IPS DF 19.7 (cell line): ENCODE data around the gene ILK.

Experiments
- DNase-seq: peaks from one replicate; pipeline ENCODE4 v3.0.0-alpha.2; 2013; ENCODE audit warnings: low read depth, low spot score

ILK gene

DNA sequence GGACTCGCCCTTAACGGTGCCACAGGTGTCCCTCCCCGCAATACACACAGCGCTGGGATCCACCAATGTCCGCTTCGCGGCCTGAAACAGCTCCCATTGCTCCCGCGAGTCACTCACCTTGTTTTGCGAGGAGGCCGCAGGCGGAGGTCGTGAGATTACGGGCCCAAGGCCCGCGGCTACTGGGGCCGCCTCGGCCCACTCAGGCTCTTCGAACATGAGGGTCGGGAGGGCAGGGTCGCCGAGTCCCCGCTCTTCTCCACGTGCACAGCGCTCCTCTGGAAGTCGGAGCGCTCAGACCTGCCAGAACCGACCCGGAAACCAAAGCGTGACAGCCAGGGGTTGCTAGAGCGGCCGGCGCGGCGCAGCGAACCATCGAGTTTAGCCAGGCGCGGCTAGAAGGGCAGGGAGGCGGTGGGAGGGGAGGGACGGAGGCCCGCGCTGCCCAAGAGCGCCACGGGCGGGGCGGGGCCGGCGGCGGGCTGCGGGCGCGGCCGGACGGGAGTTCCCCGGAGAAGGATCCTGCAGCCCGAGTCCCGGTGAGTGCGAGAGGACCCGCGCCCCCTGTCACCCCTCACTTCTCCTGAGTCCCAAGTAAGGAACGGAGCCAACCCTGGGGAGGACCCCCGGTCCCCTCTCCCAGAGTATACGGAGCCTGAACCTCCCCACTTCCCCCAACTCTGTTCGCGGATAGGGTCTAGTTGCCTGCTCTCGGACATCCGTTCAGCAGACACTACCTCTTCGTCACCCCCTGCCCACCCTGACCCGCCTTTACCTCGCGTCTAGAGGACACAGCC lies at the start of gene ILK, which contains the start of gene RRP8:
TSS of gene ILK (plus strand) at position 488 of the 794 bp plus-strand sequence. CDS start 498 bp downstream, outside the sequence.
TSS of gene RRP8 (minus strand) at position 330 of the 794 bp plus-strand sequence. CDS start at position 216, 114 bp downstream.
- no peak for DNase-seq

DNA sequence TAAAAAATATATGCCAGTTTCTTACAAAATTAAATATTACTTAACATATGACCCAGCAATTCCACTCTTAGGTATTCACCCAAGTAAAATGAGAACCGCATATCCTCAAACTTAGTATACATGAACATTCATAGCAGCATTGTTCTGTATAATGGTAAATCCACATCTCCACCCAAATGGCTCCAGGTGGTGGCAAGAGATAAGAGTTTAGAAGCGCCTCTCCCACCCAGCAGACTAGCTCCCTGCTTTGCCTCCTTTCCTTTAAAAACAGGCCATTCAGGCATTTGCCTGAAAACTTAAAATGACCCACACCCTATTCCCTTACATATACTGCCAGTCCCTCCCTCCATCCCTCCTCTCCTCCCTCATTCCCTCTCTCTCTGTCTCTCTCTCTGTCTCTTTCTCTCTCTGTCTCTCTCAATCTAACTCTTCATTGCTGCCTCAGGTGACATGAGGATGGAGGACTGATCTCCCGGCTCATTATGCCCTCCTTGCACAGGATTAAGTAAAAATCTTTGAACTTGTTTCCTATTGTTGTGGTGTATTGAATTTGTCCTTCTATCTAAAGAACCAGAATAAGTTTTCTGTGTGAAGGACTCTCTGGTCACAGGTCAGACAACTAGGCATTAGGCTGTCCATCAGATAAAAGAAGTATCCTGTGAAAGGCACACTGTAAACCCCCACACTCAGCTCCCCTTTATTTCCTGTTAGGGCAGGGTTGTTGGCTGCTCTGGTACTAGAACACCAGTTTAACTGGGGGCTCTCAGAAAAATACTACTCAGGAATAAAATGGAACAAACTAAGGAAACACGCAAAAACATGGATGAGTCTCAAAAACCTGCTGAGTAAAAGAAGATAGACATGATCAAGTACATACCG lies 48.5 kb upstream of the ILK start:
- DNase-seq, result no peak

DNA sequence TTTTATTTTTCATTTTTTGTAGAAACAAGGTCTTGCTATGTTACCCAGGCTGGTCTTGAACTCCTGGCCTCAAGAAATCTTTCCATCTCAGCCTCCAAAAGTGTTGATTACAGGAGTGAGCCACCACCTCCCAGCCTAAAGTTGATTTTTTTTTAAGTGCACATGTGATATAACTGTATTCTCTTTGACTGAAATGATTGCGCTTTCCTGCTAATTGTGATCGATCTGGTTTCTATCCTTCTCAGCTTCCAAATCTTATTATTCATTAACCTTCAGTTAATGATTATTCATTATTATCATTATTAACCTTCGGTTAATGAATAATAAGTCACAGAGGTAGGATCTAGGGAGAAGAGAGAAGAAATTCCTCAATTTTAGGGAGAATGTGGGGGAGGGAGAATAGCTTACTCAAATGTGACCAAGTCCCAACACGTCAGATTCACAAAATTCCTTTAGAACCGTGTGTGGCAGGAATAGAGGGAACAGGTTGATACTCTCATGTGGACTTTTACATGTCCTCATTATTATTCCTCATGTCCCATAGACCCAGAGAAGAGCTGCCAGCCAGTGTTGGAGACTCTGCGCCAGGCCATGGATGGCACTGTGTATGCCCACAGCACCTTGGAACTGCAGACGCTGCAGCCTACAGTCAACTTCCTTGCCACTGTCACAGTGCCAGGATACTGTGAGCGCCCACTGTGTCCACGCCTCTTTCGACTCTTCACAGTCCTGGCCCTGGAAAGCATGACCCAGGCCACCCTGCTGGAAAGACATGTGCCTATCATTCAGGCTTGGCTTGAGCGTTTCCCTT lies 47.2 kb upstream of the ILK start:
- DNase-seq, result no peak

DNA sequence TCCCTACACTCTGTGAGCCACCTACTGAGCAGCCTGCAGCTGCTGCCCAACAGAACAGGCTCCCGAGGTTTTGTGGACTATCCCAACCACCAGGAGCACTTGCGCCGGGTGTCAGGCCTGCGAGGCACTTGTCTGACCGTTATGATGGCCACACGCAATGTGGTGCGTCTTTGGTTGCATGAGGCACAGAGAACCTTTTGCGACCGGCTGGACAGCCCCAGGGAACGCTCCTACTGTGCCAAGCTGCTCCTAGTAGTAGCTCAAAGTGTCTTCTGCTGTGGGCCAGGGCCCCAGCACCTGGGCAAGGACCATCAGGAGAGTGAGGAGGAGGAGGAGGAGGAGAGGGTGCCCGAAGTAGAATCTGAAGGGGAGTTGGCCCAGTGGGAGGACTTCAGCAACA lies 46.5 kb upstream of the ILK start:
- no peak for DNase-seq

DNA sequence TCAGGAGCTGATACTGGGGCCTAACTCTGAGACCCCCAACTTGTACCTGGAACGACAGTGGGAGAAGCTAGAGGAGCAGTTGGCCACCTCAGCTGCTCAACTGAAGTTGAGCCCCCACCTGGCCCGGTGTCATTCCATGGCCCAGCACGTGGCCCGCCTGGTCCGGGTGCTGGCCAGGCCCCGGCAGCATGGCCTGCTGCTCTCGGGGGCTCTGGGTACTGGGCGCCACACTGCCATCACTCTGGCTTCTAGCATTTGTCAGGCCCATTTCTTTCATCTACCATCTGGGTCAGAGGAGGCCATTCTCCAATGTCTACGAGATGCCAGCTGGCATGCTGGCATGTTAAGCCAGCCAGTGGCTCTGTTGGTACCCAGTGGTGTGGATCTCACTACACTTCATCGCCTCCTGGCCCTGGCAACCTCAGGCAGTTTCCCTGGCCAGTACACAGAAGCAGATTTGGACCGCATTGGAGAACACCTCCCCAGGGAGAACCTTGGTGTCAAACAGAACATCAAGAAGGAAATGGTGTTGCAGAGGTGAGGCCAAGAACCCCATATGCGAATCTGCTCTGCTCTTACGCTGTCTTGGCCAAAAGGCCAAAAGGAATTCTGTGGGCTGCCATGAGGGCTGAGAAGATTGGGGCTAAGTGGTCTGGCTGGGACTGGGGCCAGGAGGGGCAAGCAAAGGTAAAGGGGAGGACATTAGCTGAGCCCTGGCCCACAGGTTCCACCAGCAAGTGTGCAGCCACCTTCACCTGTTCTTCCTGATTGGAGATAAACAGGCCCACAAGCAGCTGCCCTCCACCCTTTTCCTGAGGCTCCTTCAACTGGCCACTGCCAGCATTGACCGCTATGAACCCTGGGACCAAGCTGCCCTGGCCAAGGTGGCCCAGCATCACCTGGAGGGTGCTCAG lies 45.6 kb upstream of the ILK start:
- no peak for DNase-seq

DNA sequence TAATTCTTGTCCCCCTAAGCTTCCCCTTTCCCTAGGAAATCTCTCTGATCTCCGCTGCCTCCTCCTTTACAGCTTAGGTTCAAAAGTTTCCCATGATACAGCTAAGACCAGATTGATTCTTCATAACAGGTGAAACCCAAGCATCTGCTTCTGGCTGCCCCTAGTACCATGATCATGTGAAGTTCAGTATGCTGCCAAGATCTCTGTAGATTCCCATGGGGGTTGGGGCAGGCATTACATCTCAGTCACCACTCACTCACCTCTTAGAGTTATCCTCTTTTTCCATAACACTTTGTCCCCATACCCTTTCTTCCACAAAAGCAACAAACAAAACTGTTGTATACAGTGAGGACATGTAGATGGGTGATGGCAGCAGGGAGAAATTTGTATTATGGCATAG lies 44.2 kb upstream of the ILK start:
- no peak for DNase-seq

DNA sequence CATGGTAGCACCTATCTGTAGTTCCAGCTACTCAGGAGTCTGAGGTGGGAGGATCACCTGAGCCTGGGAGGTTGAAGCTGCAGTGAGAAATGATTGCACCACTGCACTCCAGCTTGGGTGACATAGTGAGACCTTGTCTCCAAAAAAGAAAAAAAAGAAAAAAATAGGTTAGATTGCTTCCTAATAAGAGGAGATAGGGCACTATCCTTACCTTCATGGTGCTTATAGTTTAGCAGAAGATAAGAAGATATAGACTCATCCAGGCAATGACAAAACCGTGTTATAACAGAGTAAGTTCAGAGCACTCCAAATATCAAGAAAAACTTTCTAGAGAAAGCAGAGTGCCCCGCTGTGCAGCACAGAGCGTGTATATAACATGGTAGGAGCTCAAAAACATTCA lies 42.3 kb upstream of the ILK start:
- no peak for DNase-seq

DNA sequence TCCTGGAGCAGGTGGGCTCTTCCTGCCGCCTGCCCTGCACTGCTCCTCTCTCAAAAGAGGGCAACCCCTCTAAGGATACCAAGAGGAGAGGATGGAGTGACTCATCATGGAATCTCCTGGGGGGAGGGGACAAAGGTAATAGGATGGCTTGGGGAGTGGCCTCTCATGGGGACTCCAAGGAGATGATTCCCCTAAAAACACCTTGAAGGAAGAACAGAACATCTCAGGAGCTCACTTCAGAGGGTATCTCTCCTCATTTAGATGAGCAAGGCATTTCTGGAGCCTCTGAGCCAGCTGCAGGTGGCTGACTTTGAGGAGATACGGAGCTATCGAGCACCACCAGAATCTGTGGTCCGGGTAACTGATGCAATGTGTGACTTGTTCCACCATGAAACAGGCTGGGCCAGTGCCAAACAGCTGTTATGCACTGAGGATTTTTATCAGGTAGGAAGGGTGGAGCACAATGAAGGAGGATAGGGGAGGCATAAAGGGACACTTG lies 40.4 kb upstream of the ILK start:
- no peak for DNase-seq

DNA sequence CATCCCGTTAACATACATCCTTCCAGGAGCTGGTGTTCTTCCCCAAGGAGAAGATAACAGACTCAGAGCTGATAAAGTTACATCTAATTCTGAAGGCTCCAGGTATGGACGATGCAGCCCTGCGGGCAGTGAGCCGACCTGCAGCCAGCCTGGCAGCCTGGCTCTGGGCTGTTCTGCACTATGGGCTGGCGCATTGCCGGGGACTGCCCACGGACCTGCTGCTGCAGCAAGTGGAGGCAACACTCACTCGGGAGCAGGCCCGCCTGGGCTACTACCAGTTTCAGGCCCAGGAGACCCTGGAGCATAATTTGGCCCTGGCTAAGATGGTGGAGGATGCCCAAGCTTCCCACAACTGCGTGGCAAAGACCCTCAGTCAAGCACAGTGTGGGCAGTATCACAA lies 39.9 kb upstream of the ILK start:
- DNase-seq, result no peak

DNA sequence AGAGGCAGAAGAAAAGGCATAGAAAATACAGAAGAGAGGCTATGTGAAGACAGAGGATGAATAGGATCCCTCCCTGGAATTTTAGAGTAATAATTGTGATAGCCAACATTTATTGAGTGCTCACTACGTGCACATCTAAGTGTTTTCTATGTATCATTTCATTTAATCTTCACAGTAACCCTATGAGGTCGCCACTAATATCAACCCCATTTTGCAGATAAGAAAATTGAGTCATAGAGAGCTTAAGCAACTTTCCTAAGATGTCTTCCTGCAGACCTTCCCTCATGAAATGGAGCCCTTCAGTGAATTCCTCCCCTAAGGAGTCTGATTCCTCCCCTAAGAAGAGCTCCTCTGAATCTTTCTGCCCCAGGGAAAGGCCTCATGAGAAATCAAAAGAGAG lies 38.2 kb upstream of the ILK start:
- DNase-seq, result no peak

DNA sequence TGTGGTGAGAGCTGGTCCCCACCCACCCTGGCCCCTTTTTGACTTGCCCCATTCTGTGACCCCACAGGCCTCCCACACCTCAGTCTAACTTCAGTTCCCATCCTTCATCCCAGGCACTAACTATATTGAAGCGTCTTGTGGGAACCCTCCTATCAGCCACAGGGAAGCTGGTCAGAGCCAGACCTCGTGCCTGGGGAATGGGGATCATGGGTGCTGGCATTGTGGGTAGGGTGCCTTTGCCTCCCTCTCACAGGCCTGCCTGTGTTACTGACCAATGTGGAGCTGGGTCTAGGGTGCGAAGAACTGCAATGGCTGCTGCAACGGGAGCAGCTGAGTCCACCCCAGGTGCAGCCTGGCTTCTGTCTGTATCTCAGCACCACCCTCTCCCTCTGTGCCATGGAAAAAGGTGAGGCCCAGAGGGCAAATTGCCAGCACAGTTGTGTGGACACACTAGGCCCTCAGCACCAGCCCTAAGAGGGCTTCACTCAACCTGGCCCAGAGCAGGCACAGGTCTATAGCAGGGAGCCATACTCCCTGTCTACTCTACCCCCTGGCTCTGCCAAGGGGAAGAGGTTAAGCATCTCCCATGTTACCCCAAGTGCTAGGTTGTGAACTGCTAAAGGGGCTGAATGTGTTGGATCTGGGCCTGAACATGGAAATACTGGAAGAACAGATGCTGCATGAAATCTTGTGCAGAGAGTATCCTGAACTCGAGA lies 37.4 kb upstream of the ILK start:
- DNase-seq, result no peak

DNA sequence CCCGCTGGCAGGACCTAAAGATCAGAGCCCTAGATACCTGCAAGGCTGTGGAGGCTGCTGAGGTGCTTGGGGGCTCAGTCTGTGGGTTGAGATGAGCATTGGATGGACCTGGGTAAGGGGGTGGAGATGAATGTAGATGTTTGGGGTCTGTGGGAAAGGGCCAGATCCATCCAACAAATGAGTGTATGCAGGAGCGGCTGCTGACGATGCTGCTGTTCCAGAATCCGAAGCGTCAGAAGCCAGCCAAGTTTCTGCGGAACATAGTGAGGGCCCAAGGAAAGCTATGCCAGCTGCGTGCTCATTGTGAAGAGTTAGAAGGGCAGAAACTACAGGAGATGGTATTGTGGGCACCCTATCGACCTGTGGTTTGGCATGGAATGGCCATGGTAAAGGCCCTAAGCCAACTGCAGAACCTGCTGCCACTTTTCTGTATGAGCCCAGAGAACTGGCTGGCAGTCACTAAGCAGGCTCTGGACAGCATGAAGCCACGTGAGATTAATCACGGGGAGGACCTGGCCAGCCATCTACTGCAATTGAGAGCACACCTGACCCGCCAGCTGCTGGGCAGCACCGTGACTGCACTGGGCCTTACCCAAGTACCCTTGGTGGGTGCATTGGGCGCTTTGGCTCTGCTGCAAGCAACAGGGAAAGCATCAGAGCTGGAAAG lies 36.7 kb upstream of the ILK start:
- DNase-seq, result no peak

DNA sequence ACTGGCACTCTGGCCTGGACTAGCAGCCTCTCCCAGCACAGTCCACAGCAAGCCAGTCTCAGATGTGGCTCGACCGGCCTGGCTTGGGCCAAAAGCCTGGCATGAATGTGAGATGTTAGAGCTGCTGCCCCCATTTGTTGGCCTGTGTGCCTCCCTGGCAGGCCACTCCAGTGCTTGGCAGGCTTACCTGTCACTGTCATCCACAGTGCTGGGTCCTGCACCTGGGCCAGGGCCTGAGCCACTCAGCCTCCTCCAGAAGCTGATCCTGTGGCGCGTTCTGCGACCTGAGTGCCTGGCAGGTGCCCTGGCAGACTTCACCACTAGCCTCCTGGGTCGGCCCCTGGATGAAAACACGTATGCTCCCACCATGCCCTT lies 36.2 kb upstream of the ILK start:
- no peak for DNase-seq

DNA sequence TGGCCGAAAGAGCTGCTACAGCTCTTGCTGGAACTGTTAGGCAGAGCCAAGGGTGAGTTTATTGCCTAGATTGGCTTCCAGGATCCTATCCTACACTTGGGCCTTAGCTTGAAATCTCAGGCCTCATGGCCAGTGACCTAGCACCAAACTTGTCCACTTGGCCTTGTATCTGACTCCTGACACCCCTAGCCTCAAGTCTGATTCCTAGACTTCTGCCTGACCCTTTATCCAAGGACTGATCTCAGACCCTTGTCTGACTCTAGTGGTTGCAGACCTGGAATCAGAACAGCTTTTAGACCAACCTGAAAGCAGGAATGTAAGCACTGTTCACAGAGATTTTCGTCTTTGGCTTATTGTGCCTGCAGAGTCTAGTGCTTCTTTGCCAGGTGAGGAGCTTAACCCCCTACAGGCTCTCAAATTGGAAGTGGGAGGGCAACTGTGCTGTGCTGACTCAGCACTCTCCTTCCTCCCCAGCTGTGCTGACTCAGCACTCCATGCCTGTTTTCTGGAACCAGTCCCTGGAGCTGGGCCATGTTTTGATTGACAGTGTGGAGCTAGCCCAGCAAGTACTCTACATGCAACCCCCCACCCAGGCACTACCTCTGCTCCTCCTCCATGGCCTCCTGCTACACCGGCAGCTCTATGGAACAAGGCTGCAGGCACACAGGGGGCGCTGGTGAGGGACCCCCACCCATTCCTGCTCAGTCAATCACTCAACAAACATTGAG lies 35.2 kb upstream of the ILK start:
- peak; percentile 35 for DNase-seq

DNA sequence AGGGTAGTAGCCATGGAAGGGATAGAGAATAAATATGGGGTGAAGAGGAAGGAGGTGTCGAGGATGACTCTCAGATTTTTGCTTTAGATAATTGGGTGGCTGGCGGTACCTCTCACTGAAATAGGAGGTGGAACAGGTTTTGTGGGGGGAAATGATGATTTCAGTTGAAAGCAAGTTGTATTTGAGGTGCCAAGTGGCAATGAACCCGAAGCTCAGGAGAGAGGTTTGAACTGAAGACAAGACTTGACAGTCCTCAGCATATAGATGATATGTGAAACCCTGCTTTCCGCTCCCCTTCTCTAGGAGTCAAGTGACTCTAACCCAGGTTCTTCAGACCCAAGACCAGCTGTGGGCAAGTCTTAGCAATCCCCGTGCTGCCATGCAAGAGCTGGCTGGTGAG lies 33.9 kb upstream of the ILK start:
- DNase-seq, result no peak

DNA sequence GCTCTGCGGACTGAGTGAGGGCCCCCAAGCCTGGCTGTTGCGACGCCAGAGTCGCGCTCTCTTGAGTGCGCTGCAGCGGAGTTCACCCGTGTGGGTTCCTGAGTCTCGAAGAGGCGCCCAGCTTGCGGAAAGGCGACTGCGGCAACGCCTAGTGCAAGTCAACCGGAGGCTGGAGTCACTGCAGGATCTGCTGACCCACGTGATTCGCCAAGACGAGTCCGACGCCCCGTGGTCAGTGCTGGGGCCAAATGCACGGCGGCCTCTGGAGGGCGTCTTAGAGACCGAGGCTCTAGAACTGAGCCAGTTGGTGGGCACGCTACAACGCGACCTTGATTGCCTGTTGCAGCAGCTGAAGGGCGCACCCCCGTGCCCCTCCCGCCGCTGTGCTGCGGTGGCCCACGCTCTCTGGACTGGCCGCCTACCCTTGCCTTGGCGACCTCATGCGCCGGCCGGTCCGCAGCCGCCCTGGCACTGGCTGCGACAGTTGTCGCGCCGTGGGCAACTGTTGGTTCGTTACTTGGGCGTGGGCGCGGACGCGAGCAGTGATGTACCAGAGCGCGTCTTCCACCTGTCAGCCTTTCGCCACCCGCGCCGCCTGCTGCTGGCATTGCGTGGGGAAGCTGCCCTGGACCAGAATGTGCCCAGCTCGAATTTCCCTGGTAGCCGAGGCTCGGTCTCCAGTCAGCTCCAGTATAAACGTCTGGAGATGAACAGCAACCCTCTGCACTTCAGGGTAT lies 32.7 kb upstream of the ILK start:
- DNase-seq, result no peak

DNA sequence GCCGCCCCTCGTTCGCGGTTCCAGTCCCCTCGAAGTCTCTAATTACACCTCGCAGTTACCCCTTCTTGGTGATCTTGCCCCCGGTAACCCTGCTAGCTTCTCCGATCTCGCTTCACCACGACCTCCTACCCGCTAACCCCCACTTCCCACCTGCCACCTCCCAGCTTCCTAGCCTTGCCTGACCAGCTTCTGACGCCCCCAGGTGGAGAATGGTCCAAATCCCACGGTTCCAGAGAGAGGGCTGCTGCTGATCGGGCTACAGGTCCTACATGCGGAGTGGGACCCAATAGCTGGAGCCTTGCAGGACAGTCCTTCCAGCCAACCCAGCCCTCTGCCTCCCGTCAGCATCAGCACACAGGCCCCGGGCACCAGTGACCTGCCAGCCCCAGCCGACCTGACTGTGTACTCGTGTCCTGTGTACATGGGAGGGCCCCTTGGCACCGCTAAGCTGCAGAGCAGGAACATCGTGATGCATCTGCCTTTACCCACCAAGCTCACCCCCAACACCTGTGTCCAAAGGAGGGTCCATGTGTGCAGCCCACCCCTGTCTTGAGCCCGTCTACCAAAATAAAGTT lies 32.1 kb upstream of the ILK start:
- no peak for DNase-seq

DNA sequence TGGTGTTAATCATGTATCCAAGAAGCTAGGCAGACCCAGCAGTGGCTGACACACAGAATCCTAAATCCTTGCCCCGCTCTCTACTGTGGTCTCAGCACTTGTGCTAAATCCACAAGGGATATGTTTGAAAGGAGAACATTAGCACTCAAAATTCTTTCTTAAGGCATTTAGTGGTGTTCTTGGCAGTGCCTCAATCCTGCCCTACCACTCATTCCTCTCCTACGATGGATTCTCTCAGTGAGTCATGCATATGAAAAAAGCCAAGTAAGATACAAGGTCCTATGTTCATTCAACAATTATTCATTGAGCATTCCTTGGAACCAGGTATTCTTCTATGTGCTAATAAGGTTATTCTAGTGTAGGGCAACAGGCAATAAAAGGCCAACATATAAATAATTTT lies 31.4 kb upstream of the ILK start:
- no peak for DNase-seq
